ENCODE data around the gene MSMO1.

MSMO1 gene

GRCh38 chr4:165360985-165361670, 33.7 kb downstream of the MSMO1 start:
- no peak for DNase-seq

- no peak for DNase-seq
Measured at GRCh38 chr4:165361810-165362209, 34.3 kb downstream of the MSMO1 start.

- DNase-seq, result no peak
Measured at GRCh38 chr4:165364452-165365080, 37.1 kb downstream of the MSMO1 start.

- no peak for DNase-seq
Measured at GRCh38 chr4:165367040-165367439, 39.6 kb downstream of the MSMO1 start.

GRCh38 chr4:165368114-165368513, 40.6 kb downstream of the MSMO1 start:
- no peak for DNase-seq

GRCh38 chr4:165368567-165368966, 41.1 kb downstream of the MSMO1 start:
- DNase-seq, result no peak

- DNase-seq, result no peak
Measured at GRCh38 chr4:165369522-165369921, 42.1 kb downstream of the MSMO1 start.

- no peak for DNase-seq
Measured at GRCh38 chr4:165370530-165370929, 43.1 kb downstream of the MSMO1 start.

- DNase-seq, result no peak
Measured at GRCh38 chr4:165375465-165375864, 48.0 kb downstream of the MSMO1 start.

- no peak for DNase-seq
Measured at GRCh38 chr4:165378398-165378744, 50.9 kb downstream of the MSMO1 start.

- no peak for DNase-seq
Measured at GRCh38 chr4:165378745-165379677, 51.5 kb downstream of the MSMO1 start, which contains the start of gene CPE. TSS of gene CPE (plus strand) at chr4:165379008. CDS start at chr4:165379222, 214 bp downstream.

- no peak for DNase-seq
Measured at GRCh38 chr4:165379678-165380064, 52.2 kb downstream of the MSMO1 start.

GRCh38 chr4:165380805-165381204, 53.3 kb downstream of the MSMO1 start:
- DNase-seq, result no peak

GRCh38 chr4:165381821-165382373, 54.4 kb downstream of the MSMO1 start:
- no peak for DNase-seq

GRCh38 chr4:165382640-165383039, 55.2 kb downstream of the MSMO1 start:
- no peak for DNase-seq

- DNase-seq, result no peak
Measured at GRCh38 chr4:165383591-165384073, 56.2 kb downstream of the MSMO1 start.

GRCh38 chr4:165384186-165384585, 56.7 kb downstream of the MSMO1 start:
- no peak for DNase-seq

- no peak for DNase-seq
Measured at GRCh38 chr4:165384598-165384997, 57.1 kb downstream of the MSMO1 start.

- no peak for DNase-seq
Measured at GRCh38 chr4:165385126-165385525, 57.7 kb downstream of the MSMO1 start.

GRCh38 chr4:165386328-165386727, 58.9 kb downstream of the MSMO1 start:
- no peak for DNase-seq

- no peak for DNase-seq
Measured at GRCh38 chr4:165388756-165389155, 61.3 kb downstream of the MSMO1 start.

Measured in GDM1 (cell line).